Measurements from ENCODE around the gene AHNAK. TPM values are rescaled to one million over a fixed set of nuclear protein-coding genes. Genes with fewer than 3 reads are reported as not detected.
"Not testable (repeated sequence)": the region's sequence is repeated elsewhere in the genome, so short reads cannot be mapped to it uniquely, and the experiment has no call there.

The AHNAK gene
- total RNA-seq, 2 experiments from 2014 or later: 0.21 to 0.28 TPM

DNA sequence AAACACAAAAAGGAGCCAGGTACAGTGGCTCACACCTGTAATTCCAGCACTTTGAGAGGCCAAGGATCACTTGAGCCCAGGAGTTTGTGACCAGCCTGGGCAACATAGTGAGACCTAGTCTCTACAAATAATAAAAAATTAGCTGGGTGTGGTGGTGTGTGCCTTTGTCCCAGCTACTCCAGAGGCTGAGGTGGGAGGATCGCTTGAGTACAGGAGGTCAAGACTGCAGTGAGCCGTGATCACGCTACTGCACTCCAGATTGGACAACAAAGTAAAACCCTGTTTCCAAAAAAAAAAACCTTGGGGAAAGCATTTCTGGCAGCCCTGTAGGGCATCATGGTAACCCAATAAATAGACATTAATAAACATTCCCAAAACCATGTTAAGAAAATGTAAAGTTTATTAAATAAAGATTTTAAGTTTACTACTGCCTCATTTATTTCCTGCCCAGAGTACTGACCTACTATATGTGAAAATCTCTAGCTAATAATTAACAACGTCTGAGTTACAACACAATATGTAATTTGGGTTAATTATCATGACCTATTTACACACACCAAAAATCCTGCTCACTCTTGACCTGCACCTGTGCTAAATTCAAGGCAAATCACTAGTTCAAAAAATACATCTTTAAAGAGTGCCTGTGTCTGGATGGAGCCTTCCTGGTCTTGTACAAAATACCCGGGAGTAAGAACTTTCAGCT is 18.6 kb upstream of the AHNAK start:
- Histone ChIP-seq H3K4me3 (ENCODE audit: low read depth, low read length, poor library complexity, severe bottlenecking) (no peak overlapping the region), H3K9me2 (ENCODE audit: insufficient read depth, low read length) (no peaks in the 10 kb centered on the region), H3K4me1 (ENCODE audit: insufficient read depth, low read length, poor library complexity, severe bottlenecking) (peaks cover 1% of the 10 kb centered on the region), H3K27ac (ENCODE audit: low read depth, low read length, poor library complexity, severe bottlenecking) (no peak overlapping the region), H4K20me1 (ENCODE audit: insufficient read depth, low read length) (peaks cover 21% of the 10 kb centered on the region; the same call in 1 of the 2 replicates), H2AFZ (ENCODE audit: low read length) (no peak overlapping the region), H3K36me3 (ENCODE audit: insufficient read depth, low read length) (peaks cover 98% of the 10 kb centered on the region), H3K9me3 (ENCODE audit: low read length) (no peaks in the 10 kb centered on the region), H3K4me2 (ENCODE audit: low read length) (no peak overlapping the region), H3K79me2 (ENCODE audit: insufficient read depth, low read depth, low read length) (peaks cover 51% of the 10 kb centered on the region; the same call in 1 of the 2 replicates)
- DNase-seq (ENCODE audit: low spot score): no peak
- TF ChIP-seq, protein P1, sequence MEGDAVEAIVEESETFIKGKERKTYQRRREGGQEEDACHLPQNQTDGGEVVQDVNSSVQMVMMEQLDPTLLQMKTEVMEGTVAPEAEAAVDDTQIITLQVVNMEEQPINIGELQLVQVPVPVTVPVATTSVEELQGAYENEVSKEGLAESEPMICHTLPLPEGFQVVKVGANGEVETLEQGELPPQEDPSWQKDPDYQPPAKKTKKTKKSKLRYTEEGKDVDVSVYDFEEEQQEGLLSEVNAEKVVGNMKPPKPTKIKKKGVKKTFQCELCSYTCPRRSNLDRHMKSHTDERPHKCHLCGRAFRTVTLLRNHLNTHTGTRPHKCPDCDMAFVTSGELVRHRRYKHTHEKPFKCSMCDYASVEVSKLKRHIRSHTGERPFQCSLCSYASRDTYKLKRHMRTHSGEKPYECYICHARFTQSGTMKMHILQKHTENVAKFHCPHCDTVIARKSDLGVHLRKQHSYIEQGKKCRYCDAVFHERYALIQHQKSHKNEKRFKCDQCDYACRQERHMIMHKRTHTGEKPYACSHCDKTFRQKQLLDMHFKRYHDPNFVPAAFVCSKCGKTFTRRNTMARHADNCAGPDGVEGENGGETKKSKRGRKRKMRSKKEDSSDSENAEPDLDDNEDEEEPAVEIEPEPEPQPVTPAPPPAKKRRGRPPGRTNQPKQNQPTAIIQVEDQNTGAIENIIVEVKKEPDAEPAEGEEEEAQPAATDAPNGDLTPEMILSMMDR (conservative IDR thresholded peaks at IDR 0.05; ENCODE audit: low read length): no peak
- TF ChIP-seq EZH2phosphoT487 (IDR thresholded peaks at IDR 0.05; ENCODE audit: borderline replicate concordance, low read depth, low read length): no peak
- ChIA-PET CTCF (ENCODE audit: unreplicated experiment) (no interaction called here), POLR2A (interaction anchor here (0.7 to 3.0 kb wide), 2 partner anchors 8 to 226 kb away, joined by 3 to 11 read pairs; no protein-coding TSS in a partner anchor)
- intact Hi-C loops (cut with micrococcal nuclease; ENCODE audit: unreplicated experiment): no loop called here
- no TSS peak for BruUV-seq (replicated peaks)

DNA sequence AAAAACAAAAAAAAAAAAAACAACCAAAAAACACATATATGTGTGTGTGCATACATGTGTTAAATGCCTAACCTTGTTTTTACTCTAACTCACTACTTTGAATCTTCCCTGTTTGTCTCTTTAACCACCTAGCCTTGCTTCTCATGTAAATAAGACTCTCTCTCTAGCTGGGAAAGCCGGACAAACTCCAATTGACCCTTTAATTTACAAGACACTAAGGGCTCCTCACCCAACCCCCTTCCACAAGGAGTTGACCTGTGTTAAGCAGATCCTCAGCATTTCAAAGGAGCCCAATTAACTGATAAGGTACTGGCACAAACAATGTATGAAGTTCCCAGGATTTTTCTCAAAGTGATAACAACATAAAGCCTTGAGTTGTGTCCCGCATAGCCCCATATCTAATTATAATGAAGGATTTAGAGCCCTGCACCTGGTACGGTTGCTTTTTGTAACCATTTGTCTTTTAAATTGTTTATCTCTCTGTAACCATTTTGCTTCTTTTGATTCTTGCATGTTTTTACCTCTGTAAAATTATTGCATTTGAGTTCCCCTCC is 15.1 kb upstream of the AHNAK start:
- H3K9me3 ChIP-seq (ENCODE audit: low read length); H3K27ac ChIP-seq (ENCODE audit: low read depth, low read length, poor library complexity, severe bottlenecking); BruUV-seq (replicated peaks); H3K9me2 ChIP-seq (ENCODE audit: insufficient read depth, low read length); CTCF ChIA-PET (ENCODE audit: unreplicated experiment); H3K4me2 ChIP-seq (ENCODE audit: low read length); DNase-seq (ENCODE audit: low spot score); H2AFZ ChIP-seq (ENCODE audit: low read length); H3K4me3 ChIP-seq (ENCODE audit: low read depth, low read length, poor library complexity, severe bottlenecking); intact Hi-C loops (cut with micrococcal nuclease; ENCODE audit: unreplicated experiment): not testable (repeated sequence)
- Histone ChIP-seq H3K79me2 (ENCODE audit: insufficient read depth, low read depth, low read length) (peaks cover 24% of the 10 kb centered on the region; the same call in 1 of the 2 replicates), H3K36me3 (ENCODE audit: insufficient read depth, low read length) (peaks cover 100% of the 10 kb centered on the region), H3K4me1 (ENCODE audit: insufficient read depth, low read length, poor library complexity, severe bottlenecking) (peaks cover 17% of the 10 kb centered on the region), H4K20me1 (ENCODE audit: insufficient read depth, low read length) (peaks cover 13% of the 10 kb centered on the region; the same call in 1 of the 2 replicates)
- POLR2A ChIA-PET: interaction anchor here (1.0 kb wide), 1 partner anchor 11 kb away, joined by 3 read pairs; no protein-coding TSS in a partner anchor

DNA sequence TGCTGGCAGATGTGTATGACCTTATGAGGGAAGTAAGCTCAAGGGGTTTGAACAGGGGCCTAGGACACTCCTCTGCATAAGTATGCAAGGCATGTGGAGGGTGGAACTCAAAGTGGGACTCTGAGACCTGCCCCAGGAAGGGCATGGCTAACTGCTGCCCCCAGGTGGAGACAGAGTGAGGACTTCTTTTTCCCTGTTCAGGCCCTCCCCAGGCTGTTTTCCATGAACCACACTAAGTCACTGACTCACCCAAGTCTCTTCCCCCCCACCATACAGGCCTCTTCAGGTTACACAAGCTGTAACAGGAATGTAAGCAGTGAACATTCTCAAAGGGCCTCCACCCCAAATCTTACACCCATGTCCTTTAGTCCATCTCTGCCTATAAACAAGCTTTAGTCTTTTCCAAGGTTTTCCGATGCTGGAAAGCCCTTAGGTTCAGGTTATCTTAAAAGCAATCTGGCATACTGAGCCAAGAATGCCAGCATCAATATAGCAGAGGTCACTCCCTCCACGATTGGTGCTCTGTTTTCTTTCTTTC is 14.0 kb upstream of the AHNAK start:
- peaks cover 13% of the 10 kb centered on the region; the same call in 1 of the 2 replicates for H3K79me2 ChIP-seq (ENCODE audit: insufficient read depth, low read depth, low read length)
- no peak overlapping the region for H3K27ac ChIP-seq (ENCODE audit: low read depth, low read length, poor library complexity, severe bottlenecking)
- H4K20me1 ChIP-seq (ENCODE audit: insufficient read depth, low read length): peaks cover 10% of the 10 kb centered on the region; the same call in 1 of the 2 replicates

DNA sequence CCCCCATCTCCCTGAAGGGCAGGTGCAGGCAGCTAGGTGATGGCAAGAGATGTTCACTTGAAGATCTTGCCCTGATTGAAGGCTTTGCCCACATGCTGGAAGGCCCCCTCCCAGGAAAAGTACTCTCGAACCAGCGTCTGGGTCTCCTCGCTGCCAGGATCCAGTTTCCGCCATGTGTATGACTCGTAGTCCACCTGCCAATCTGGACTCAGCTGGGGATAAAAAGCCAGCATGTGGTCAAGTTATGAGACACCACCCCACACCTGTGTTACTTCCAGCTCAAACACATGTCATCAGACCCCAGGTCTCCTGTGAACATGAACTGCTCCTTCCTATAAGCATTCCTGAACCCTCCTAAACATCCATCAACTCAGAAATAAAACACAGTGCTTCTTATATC is 13.0 kb upstream of the AHNAK start:
- H3K27ac ChIP-seq (ENCODE audit: low read depth, low read length, poor library complexity, severe bottlenecking); DNase-seq (ENCODE audit: low spot score); H3K9me3 ChIP-seq (ENCODE audit: low read length); H3K4me3 ChIP-seq (ENCODE audit: low read depth, low read length, poor library complexity, severe bottlenecking); CTCF ChIA-PET (ENCODE audit: unreplicated experiment); H3K79me2 ChIP-seq (ENCODE audit: insufficient read depth, low read depth, low read length); H3K4me2 ChIP-seq (ENCODE audit: low read length); H3K9me2 ChIP-seq (ENCODE audit: insufficient read depth, low read length); H4K20me1 ChIP-seq (ENCODE audit: insufficient read depth, low read length); H2AFZ ChIP-seq (ENCODE audit: low read length); intact Hi-C loops (cut with micrococcal nuclease; ENCODE audit: unreplicated experiment): not testable (repeated sequence)
- POLR2A ChIA-PET: interaction anchor here (1.0 kb wide), 1 partner anchor 13 kb away, joined by 4 read pairs; no protein-coding TSS in a partner anchor
- H3K4me1 ChIP-seq (ENCODE audit: insufficient read depth, low read length, poor library complexity, severe bottlenecking): peaks cover 33% of the 10 kb centered on the region
- BruUV-seq (replicated peaks): TSS peak; percentile 100
- peaks cover 100% of the 10 kb centered on the region for H3K36me3 ChIP-seq (ENCODE audit: insufficient read depth, low read length)

More for the DNA sequence above, 14.0 kb upstream of the AHNAK start:
- BruUV-seq (replicated peaks): no TSS peak
- H3K4me3 ChIP-seq (ENCODE audit: low read depth, low read length, poor library complexity, severe bottlenecking): no peak overlapping the region
- no peaks in the 10 kb centered on the region for H3K9me3 ChIP-seq (ENCODE audit: low read length)
- TF ChIP-seq, protein P1 (conservative IDR thresholded peaks at IDR 0.05; ENCODE audit: low read length): peak; percentile 75
- TF ChIP-seq EZH2phosphoT487 (IDR thresholded peaks at IDR 0.05; ENCODE audit: borderline replicate concordance, low read depth, low read length): no peak
- peak; percentile 47 for DNase-seq (ENCODE audit: low spot score)
- ChIA-PET CTCF (ENCODE audit: unreplicated experiment) (no interaction called here), POLR2A (interaction anchor here (1.0 kb wide), 2 partner anchors 12 kb away, joined by 3 to 4 read pairs; no protein-coding TSS in a partner anchor)
- H3K9me2 ChIP-seq (ENCODE audit: insufficient read depth, low read length): no peaks in the 10 kb centered on the region
- peaks cover 100% of the 10 kb centered on the region for H3K36me3 ChIP-seq (ENCODE audit: insufficient read depth, low read length)
- intact Hi-C loops (cut with micrococcal nuclease; ENCODE audit: unreplicated experiment): no loop called here
- H3K4me1 ChIP-seq (ENCODE audit: insufficient read depth, low read length, poor library complexity, severe bottlenecking): peaks cover 28% of the 10 kb centered on the region
- H3K4me2 ChIP-seq (ENCODE audit: low read length): no peak overlapping the region
- no peak overlapping the region for H2AFZ ChIP-seq (ENCODE audit: low read length)

Measured in OCI-LY7 (cell line).